CD4-positive, alpha-beta T cell treated with Interleukin-4 for 4 hours (primary cell): ENCODE measurements around the gene SWAP70.
"Not testable (repeated sequence)": the region's sequence is repeated elsewhere in the genome, so short reads cannot be mapped to it uniquely, and the experiment has no call there.

Experiments used
- DNase-seq: peaks from one replicate; pipeline ENCODE4 v3.0.0-alpha.2; 2020

SWAP70 gene

GRCh38 chr11:9726321-9727022, 62.6 kb downstream of the SWAP70 start:
- no peak for DNase-seq

GRCh38 chr11:9728058-9728457, 64.2 kb downstream of the SWAP70 start:
- DNase-seq = no peak

DNA sequence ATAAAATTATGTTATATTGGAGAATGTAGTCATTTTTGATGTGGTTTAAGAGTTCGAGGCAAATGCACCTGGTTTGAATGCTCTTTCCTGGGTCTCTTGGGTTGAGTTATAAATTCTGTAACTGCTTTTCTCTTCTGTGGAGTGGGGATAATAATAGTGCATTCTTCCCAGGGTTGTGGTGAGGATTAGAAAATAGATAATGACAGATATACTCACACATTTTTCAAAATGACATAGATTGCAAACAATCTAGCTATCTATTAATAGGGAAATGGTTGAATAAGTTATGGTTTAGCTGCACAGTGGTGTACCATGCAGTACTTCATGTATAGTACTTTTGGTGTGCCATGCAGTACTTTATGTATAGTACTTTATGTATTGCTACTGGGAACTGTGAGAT, 67.4 kb downstream of the SWAP70 start:
- DNase-seq = no peak

- DNase-seq = no peak
These were observed 68.6 kb downstream of the SWAP70 start for GRCh38 chr11:9732453-9732852.

DNA sequence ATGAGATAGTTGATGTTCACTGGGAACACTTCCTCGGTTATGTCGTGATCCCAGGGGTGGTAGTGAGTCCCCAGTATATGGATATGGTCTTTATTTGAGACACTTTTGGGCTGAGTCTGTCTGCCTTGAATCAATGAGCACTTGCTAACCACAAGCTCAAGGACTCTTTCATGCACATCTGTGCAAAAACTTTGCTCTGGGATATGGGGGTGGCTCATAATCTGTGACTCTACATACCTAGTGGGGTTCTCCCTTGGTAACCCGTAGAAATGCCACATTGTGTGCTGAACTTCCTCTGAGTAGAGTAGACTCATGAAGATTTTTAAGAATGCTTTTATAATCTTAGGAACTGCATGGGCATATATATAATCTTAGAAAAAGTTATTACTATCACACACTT, 69.3 kb downstream of the SWAP70 start:
- DNase-seq = no peak

- no peak for DNase-seq
These were observed 71.4 kb downstream of the SWAP70 start for GRCh38 chr11:9735236-9735635.

GRCh38 chr11:9735919-9736318, 72.0 kb downstream of the SWAP70 start:
- no peak for DNase-seq

DNA sequence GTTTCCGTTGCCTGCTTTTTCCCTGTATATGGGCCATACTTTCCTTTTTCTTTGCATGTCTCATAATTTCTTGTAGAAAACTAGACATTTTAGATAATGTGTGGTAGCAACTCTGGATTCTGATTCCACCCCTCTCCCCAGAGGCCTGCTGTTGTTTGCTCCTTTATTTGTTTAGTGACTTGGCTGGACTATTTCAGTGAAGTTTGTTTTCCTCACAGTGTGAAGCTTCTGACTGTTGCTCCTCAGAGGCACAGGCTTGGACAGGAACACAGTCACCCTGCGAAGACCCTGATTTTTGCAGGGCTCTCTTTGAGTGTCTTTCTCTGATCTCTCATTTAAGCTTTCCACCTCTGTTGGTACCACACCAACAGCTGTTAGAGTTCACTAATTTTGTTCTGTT, 72.5 kb downstream of the SWAP70 start:
- DNase-seq = no peak

- DNase-seq = no peak
These were observed 74.2 kb downstream of the SWAP70 start for GRCh38 chr11:9738116-9738515.

DNA sequence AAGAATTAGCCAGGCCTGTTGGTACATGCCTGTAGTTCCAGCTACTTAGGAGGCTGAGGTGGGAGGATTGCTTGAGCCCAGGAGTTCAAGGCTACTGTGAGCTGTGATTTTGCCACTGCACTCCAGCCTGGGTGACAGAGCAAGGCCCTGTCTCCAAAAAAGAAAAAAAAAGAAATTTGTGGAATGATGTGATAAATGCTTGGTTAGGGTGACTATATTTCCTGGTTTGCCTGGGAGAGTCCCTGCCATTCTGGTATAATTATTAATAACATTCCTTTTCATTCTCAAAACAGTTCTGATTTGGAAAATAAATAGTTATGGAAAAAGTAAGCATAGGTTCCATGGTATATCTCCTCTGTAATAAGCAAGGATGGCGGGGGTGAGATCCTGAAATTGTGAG, 74.8 kb downstream of the SWAP70 start:
- DNase-seq = no peak

- no peak for DNase-seq
These were observed 75.4 kb downstream of the SWAP70 start for GRCh38 chr11:9739123-9739900.

DNA sequence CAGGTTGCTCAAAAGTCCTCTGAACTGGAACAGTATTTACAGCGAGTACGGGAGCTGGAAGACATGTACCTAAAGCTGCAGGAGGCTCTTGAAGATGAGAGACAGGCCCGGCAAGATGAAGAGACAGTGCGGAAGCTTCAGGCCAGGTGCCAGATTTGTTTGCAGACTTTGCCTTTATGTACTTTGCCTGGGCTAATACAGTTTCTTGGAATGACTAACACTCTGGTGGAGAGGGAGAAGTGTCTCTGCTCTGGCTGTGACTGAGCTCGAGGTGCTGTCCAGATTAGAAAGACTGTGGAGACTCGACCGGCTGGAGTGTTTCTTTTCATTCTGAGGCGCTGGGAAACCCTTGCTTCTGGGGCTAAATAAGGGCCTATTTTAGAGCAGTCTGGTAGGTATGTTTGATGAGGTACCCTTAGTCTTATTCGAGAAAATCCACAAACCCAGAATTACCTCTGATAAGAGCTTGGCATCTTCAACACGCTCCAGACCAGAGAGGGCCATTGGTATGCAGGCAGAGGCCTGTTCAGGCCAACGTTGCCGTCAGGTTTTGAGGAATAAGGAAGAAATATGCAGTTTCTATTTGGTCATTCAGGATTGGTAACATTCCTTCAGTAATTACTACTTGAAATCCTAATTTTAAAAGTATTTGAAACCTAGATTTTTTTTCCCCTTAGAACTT, 76.5 kb downstream of the SWAP70 start:
- no peak for DNase-seq

GRCh38 chr11:9741260-9741659, 77.4 kb downstream of the SWAP70 start:
- DNase-seq = no peak

DNA sequence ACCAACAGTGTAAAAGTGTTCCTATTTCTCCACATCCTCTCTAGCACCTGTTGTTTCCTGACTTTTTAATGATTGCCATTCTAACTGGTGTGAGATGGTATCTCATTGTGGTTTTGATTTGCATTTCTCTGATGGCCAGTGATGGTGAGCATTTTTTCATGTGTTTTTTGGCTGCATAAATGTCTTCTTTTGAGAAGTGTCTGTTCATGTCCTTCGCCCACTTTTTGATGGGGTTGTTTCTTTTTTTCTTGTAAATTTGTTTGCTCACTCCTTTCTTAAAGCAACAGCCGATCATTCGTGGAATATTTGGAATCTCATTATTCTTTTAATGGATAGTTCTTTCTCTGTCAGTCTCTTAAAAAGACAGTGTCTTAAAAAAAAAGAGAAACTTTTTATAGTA, 79.6 kb downstream of the SWAP70 start:
- DNase-seq = not testable (repeated sequence)

DNA sequence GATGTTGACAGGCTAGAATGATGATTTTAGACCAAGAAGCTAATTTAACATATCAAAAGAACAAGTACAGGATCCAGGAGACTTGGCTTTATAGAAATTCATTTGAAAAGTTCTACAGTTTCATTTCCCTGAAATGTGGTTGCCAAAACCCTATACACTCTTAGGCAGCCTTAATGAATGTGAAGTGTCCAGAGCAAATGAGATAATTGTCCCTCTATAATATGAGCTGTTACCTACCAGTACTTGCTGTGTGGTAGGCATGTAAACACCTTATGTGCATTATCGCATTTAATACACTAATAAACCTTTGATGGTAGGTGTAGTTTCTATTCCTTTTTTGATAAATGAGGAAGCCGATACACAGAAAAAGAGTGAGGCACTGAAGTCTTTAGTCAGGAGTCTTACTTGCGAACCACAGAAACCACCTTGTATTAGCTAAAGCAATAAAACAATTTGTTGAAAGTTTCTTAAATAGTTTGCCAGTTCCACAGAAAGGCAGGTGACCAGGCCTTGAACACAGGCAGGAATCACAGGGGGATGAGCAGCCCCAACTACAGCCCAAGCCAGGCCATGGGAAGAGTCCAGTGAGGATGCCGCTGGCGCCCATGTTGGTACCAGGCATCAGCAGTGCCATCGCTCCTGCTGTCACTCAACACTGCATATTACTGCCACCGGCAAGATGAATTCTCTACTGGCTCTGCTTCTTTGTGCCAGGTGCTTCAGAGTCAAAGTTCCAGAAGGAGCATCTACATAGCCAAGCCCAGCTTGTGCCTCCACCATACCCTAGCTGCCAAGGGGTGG, 81.7 kb downstream of the SWAP70 start:
- no peak for DNase-seq

GRCh38 chr11:9747229-9747628, 83.4 kb downstream of the SWAP70 start:
- DNase-seq = no peak

- DNase-seq = no peak
These were observed 84.0 kb downstream of the SWAP70 start for GRCh38 chr11:9747828-9748227.

DNA sequence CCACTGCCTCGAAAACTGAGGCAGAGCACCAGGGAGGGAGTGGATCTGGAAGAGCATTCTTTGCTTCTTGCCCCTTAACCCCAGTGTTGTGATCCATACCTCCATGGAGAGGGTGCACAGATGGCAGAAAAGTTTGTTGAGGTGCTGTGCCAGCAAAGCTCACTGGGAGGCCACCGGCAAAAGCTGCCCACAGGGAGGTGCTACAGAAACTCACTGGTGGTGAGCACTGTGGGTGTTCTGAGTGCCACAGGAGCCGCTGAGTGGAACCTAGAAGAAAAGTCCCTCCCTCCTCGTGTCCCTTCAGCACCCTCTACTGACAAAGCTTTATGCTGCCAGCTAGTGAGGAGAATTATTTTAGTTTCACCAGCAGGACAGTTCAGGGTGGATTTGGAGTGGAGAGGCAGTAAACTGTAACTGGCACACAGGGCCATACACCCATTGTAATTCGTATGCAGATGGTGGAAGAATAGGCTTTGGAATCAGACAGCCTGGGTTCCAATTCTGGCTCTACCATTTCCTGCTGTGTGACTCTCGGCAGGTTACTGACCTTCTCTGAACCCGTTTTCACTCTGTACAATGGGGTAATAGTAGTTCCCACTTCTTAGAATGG, 84.6 kb downstream of the SWAP70 start:
- DNase-seq = peak; percentile 70

DNA sequence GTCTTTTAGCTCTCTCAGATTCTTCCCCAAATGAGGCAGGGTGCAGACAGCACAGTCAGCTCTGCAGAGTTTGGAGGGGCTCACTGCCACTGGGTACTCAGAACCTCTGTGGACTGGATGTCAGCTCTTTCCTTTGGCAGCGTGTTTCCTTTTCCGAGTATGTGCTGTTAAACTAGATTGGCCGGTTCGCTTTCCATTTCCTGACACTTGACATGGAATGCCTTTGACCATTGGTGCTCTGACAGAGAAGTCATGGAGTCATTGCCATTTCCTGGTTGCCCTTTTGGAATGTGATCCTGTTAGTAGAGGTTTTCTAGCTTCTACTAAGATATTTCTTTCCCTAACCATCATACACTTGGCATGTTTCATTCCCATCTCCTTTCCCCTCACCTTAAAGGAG, 86.7 kb downstream of the SWAP70 start:
- no peak for DNase-seq

DNA sequence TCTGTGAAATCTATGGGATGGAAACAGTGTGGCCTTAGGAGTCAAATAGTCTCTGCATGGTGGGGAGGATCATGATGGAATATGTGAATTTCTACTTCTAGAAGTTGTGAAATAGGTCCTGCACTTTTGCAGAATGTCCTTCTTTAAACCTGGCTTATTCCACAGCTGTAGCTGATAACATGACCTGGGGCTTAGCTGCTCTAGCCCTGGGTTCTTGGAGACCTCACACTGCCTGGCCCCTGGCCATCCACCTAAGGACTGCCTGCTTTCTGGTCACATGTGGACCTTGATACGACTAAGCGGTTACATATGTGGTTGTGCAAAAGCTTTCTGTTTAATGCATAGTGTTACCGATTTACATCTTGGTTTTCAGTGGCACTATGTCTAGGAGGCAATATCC, 88.2 kb downstream of the SWAP70 start:
- DNase-seq = no peak

DNA sequence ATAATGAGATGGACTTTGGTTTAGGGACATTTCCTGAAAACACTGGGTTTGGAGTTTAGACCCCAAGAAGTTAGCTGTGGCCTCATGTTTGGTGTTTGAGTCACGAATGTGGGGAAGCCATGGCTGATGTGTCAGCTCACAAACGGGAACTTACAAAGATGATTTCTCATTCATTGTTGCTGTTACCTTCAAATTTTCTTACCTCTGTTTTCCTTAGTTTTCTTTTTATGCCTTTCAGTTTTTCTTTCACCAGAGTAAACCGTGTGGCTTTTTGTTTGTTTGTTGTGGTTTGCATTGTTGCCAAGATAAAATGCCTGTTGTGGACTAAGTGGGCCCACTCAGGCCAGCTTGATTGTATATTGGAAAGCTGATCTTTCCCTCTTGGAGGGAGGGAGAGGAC, 89.1 kb downstream of the SWAP70 start:
- DNase-seq = no peak

DNA sequence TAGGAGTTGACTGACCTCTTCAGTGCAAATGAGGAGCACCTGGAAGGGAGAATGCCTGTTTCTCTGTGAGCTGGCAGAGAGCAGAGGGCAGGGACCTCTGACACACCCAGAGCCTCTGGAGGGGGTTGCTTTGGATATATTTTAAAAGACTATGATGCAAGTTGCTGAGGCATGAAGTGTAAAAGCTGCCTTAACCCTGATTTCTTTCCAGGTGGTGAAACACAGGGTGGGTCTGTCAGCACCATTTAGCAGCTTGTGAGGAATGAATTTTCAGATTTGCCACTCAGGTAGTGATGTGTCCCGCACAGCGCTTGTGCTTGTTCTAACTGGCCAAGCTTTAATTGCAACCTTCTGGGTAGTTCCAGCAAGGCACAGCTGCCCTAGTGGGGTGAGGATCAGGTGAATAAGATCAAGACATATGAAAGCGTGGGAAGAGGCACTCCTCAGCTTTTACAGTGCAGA, 90.2 kb downstream of the SWAP70 start:
- no peak for DNase-seq
